Measurements from ENCODE around the gene LRBA.

- TF ChIP-seq POLR2A (IDR thresholded peaks at IDR 0.05): no peak
- TF ChIP-seq, protein P1, sequence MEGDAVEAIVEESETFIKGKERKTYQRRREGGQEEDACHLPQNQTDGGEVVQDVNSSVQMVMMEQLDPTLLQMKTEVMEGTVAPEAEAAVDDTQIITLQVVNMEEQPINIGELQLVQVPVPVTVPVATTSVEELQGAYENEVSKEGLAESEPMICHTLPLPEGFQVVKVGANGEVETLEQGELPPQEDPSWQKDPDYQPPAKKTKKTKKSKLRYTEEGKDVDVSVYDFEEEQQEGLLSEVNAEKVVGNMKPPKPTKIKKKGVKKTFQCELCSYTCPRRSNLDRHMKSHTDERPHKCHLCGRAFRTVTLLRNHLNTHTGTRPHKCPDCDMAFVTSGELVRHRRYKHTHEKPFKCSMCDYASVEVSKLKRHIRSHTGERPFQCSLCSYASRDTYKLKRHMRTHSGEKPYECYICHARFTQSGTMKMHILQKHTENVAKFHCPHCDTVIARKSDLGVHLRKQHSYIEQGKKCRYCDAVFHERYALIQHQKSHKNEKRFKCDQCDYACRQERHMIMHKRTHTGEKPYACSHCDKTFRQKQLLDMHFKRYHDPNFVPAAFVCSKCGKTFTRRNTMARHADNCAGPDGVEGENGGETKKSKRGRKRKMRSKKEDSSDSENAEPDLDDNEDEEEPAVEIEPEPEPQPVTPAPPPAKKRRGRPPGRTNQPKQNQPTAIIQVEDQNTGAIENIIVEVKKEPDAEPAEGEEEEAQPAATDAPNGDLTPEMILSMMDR (IDR thresholded peaks at IDR 0.05): no peak
These were observed 31.5 kb upstream of the LRBA start for GRCh38 chr4:151046609-151047008.
